Neural cell (in vitro differentiated cells): ENCODE data around the gene THADA. TPM values are rescaled to one million over a fixed set of nuclear protein-coding genes. Genes with fewer than 3 reads are reported as not detected.

Experiments used
- H2AFZ ChIP-seq: fragments of 200-600, 300-800 bp; sonication (generic), shearing (Covaris generic); 2 replicates; pipeline ENCODE4 v1.6.0; 2014; ENCODE audit warnings: low read depth, mild to moderate bottlenecking, antibody characterized with exemption, low read length, moderate library complexity
- H3F3A ChIP-seq: fragments of 200-600 bp; shearing (Covaris generic); 2 replicates; pipeline ENCODE4 v1.6.1; 2016; ENCODE audit warnings: mild to moderate bottlenecking, moderate library complexity, mixed read lengths, antibody characterized with exemption, low read length; ENCODE audit not compliant: insufficient read depth, poor library complexity, severe bottlenecking
- H3K27ac ChIP-seq: fragments of 200-600, 300-800 bp; sonication (generic), shearing (Covaris generic); 2 replicates; pipeline ENCODE4 v1.5.1; 2014; ENCODE audit warnings: mild to moderate bottlenecking, low read length, moderate library complexity
- H3K27me3 ChIP-seq: fragments of 300-800, 200-600 bp; sonication (generic), shearing (Covaris generic); 2 replicates; pipeline ENCODE4 v1.6.0; 2014; ENCODE audit warnings: mild to moderate bottlenecking, low read depth, low read length, moderate library complexity; ENCODE audit not compliant: insufficient read depth
- H3K36me3 ChIP-seq: fragments of 300-800, 200-600 bp; sonication (generic), shearing (Covaris generic); 2 replicates; pipeline ENCODE4 v1.5.1; 2014; ENCODE audit warnings: mild to moderate bottlenecking, antibody characterized with exemption, low read length, moderate library complexity; ENCODE audit not compliant: insufficient read depth
- H3K4me2 ChIP-seq: fragments of 300-800, 200-600 bp; sonication (generic), shearing (Covaris generic); 2 replicates; pipeline ENCODE4 v1.6.0; 2014; ENCODE audit warnings: mild to moderate bottlenecking, low read length
- H3K4me3 ChIP-seq: fragments of 300-800, 200-600 bp; sonication (generic), shearing (Covaris generic); 2 replicates; pipeline ENCODE4 v1.5.1; 2014; ENCODE audit warnings: mild to moderate bottlenecking, low read length, moderate library complexity
- H3K79me2 ChIP-seq: fragments of 200-600 bp; shearing (Covaris generic); replicated peaks from 2 replicates; pipeline ENCODE4 v1.6.0; 2014; ENCODE audit warnings: mild to moderate bottlenecking, low read length, moderate library complexity; ENCODE audit not compliant: insufficient read depth
- H3K9ac ChIP-seq: fragments of 300-800, 200-600 bp; sonication (generic), shearing (Covaris generic); 2 replicates; pipeline ENCODE4 v1.6.1; 2016; ENCODE audit warnings: mild to moderate bottlenecking, low read length, mixed read lengths
- H3K9me2 ChIP-seq: fragments of 200-600 bp; shearing (Covaris generic); 2 replicates; pipeline ENCODE4 v1.6.1; 2016; ENCODE audit warnings: mild to moderate bottlenecking, low read length, mixed read lengths; ENCODE audit not compliant: insufficient read depth
- H3K9me3 ChIP-seq: fragments of 200-600, 300-800 bp; sonication (generic), shearing (Covaris generic); 2 replicates; pipeline ENCODE4 v1.6.1; 2016; ENCODE audit warnings: mild to moderate bottlenecking, mixed run types, low read length, moderate library complexity, mixed read lengths
- H4K20me1 ChIP-seq: fragments of 200-600 bp; shearing (Covaris generic); 2 replicates; pipeline ENCODE4 v1.6.1; 2016; ENCODE audit warnings: mild to moderate bottlenecking, mixed run types; ENCODE audit not compliant: insufficient read depth
- EP300 ChIP-seq: fragments of 450-650 bp; conservative IDR thresholded peaks from 2 replicates; pipeline ENCODE4 v1.6.1; 2014; ENCODE audit warnings: antibody characterized with exemption, mild to moderate bottlenecking, moderate library complexity; ENCODE audit not compliant: poor library complexity, severe bottlenecking
- EZH2 ChIP-seq: fragments of 200-600, 300-800 bp; shearing (Covaris generic), sonication (generic); IDR thresholded peaks from 2 replicates; pipeline ENCODE4 v1.6.1; 2014; ENCODE audit warnings: antibody characterized with exemption, low read length, borderline replicate concordance, mild to moderate bottlenecking; ENCODE audit not compliant: insufficient read depth, poor library complexity, severe bottlenecking
- MXI1 ChIP-seq: fragments of 450-650 bp; conservative IDR thresholded peaks from 2 replicates; pipeline ENCODE4 v1.6.1; 2014; ENCODE audit warnings: antibody characterized with exemption, mild to moderate bottlenecking; ENCODE audit not compliant: poor library complexity, severe bottlenecking
- POLR2AphosphoS5 ChIP-seq: IDR thresholded peaks from 2 replicates; pipeline ENCODE4 v1.6.1; 2012
- RAD21 ChIP-seq: fragments of 450-650 bp; conservative IDR thresholded peaks from 2 replicates; pipeline ENCODE4 v1.6.1; 2014; ENCODE audit warnings: antibody characterized with exemption, mild to moderate bottlenecking, moderate library complexity
- REST ChIP-seq: IDR thresholded peaks from 2 replicates; pipeline ENCODE4 v1.6.1; 2012; ENCODE audit warnings: borderline replicate concordance
- SMC3 ChIP-seq: fragments of 450-650 bp; conservative IDR thresholded peaks from 2 replicates; pipeline ENCODE4 v1.6.1; 2014; ENCODE audit warnings: antibody characterized with exemption, mild to moderate bottlenecking, moderate library complexity; ENCODE audit not compliant: poor library complexity
- TAF1 ChIP-seq: IDR thresholded peaks from 2 replicates; pipeline ENCODE4 v1.6.1; 2012; ENCODE audit warnings: low read depth
- polyA plus RNA-seq: library from polyadenylated mRNA; depleted of rRNA; stranded (reverse); fragments of >200 nt; gene quantifications from 2 replicates; pipeline ENCODE4 v1.2.3, GENCODE V29; 2014
- TF ChIP-seq, protein P1 (sequence below): fragments of 450-650 bp; IDR thresholded peaks from 2 replicates; pipeline ENCODE4 v1.5.1; 2014; ENCODE audit warnings: antibody characterized with exemption, mild to moderate bottlenecking, moderate library complexity; ENCODE audit not compliant: poor library complexity, severe bottlenecking

The THADA gene
- polyA plus RNA-seq, 1 donor from 2014 or later, result 8.5 TPM

DNA sequence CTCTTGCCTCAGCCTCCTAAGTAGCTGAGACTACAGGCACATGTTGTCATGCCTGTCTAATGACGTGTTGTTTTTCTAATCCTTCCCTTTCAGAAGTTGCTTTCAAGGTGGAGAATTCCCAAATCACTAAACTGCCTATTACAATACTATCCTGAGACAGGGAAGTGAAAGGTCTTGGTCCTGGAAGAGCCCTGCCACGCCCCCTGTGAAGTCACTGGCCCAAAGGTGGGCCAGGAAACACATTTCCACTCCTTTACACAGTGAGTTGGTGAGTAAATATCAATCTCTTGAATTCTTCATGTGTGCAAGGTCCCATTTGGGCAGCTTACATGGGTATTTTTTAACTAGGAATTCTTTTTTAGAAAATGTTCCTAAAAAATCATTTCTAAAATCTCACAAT is 150.1 kb downstream of the THADA start:
- H3K4me2 ChIP-seq, result no peak overlapping the region
- no peaks in the 10 kb centered on the region for H3K27me3 ChIP-seq
- H3K9ac ChIP-seq, result no peak overlapping the region
- no peaks in the 10 kb centered on the region for H3K36me3 ChIP-seq
- H3F3A ChIP-seq, result no peaks in the 10 kb centered on the region
- no peaks in the 10 kb centered on the region for H3K79me2 ChIP-seq
- no peak overlapping the region for H2AFZ ChIP-seq
- no peaks in the 10 kb centered on the region for H4K20me1 ChIP-seq
- H3K9me2 ChIP-seq, result no peaks in the 10 kb centered on the region
- TF ChIP-seq EP300, result no peak
- no peak for TF ChIP-seq EZH2
- TF ChIP-seq, protein P1, sequence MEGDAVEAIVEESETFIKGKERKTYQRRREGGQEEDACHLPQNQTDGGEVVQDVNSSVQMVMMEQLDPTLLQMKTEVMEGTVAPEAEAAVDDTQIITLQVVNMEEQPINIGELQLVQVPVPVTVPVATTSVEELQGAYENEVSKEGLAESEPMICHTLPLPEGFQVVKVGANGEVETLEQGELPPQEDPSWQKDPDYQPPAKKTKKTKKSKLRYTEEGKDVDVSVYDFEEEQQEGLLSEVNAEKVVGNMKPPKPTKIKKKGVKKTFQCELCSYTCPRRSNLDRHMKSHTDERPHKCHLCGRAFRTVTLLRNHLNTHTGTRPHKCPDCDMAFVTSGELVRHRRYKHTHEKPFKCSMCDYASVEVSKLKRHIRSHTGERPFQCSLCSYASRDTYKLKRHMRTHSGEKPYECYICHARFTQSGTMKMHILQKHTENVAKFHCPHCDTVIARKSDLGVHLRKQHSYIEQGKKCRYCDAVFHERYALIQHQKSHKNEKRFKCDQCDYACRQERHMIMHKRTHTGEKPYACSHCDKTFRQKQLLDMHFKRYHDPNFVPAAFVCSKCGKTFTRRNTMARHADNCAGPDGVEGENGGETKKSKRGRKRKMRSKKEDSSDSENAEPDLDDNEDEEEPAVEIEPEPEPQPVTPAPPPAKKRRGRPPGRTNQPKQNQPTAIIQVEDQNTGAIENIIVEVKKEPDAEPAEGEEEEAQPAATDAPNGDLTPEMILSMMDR, result no peak
- no peak for TF ChIP-seq RAD21
- no peak for TF ChIP-seq TAF1
- TF ChIP-seq REST, result no peak
- no peak for TF ChIP-seq MXI1
- TF ChIP-seq SMC3, result no peak
- no peak for TF ChIP-seq POLR2AphosphoS5
- H3K9me3 ChIP-seq, result no peaks in the 10 kb centered on the region
- H3K27ac ChIP-seq, result no peak overlapping the region
- no peak overlapping the region for H3K4me3 ChIP-seq

DNA sequence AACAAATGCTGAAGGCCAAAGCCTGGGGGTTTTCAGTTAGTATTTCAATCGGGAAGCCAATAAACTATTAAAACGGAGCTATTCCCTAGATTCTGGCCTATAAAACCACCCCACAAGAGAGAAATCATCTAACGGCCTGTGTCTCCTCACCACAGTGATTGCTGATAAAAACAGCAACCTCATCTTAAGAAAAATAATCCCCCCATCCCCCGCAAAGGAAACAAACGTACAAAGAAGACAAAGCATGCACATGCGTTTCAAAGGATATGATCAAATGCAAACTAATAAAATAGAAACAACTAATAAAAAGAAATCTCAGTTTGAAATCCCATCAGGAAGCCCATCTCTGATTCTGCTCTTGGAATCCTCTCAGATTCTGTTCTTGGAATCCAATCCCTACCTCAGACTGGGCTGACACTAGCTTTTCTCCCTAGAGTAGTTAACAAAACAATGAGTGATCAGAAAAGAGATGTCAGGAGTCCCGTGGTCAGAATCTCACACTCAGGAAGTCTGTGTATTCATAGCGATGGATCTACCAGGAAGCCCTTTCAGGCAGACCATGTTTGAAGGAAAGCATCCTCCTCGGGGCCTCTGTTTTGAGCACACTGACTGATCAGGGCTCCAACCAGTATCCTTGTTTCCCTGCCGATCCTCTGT is 150.7 kb downstream of the THADA start:
- H3K79me2 ChIP-seq, result no peaks in the 10 kb centered on the region
- H3K36me3 ChIP-seq, result no peaks in the 10 kb centered on the region
- no peak overlapping the region for H3K4me2 ChIP-seq
- H3K9me2 ChIP-seq, result no peaks in the 10 kb centered on the region
- H2AFZ ChIP-seq, result no peak overlapping the region
- no peaks in the 10 kb centered on the region for H3K9me3 ChIP-seq
- H3K27ac ChIP-seq, result no peak overlapping the region
- no peak overlapping the region for H3K9ac ChIP-seq
- H4K20me1 ChIP-seq, result no peaks in the 10 kb centered on the region
- TF ChIP-seq POLR2AphosphoS5, result no peak
- no peak for TF ChIP-seq EZH2
- TF ChIP-seq SMC3, result no peak
- no peak for TF ChIP-seq REST
- TF ChIP-seq, protein P1, result no peak
- H3K27me3 ChIP-seq, result no peaks in the 10 kb centered on the region
- H3F3A ChIP-seq, result no peaks in the 10 kb centered on the region
- no peak overlapping the region for H3K4me3 ChIP-seq
